H9 (cell line): Measurements from ENCODE around the gene CERS6. TPM values are rescaled to one million over a fixed set of nuclear protein-coding genes. Genes with fewer than 3 reads are reported as not detected.

Source experiments
- DNase-seq: peaks from one replicate; pipeline ENCODE4 v3.0.0-alpha.2; 2017
- H2AFZ ChIP-seq: one replicate; pipeline ENCODE4 v1.6.1; 2013; ENCODE audit warnings: mild to moderate bottlenecking, low read length, control low read depth, moderate library complexity
- H2AK5ac ChIP-seq: 2 replicates; pipeline ENCODE4 v1.6.1; 2013; ENCODE audit warnings: low read length, control low read depth, mixed read lengths; ENCODE audit not compliant: insufficient read length
- H2BK120ac ChIP-seq: one replicate; pipeline ENCODE4 v1.6.1; 2013; ENCODE audit warnings: low read depth, mild to moderate bottlenecking, low read length, control low read depth, inconsistent platforms; ENCODE audit not compliant: poor library complexity, severe bottlenecking
- H2BK12ac ChIP-seq: 2 replicates; pipeline ENCODE4 v1.6.1; 2013; ENCODE audit warnings: low read length, control low read depth, mixed read lengths, low read depth; ENCODE audit not compliant: insufficient read length
- H2BK15ac ChIP-seq: 2 replicates; pipeline ENCODE4 v1.6.1; 2013; ENCODE audit warnings: low read depth, low read length, control low read depth
- H2BK20ac ChIP-seq: one replicate; pipeline ENCODE4 v1.6.1; 2013; ENCODE audit warnings: low read depth, mild to moderate bottlenecking, low read length, control low read depth, inconsistent platforms; ENCODE audit not compliant: poor library complexity, severe bottlenecking
- H2BK5ac ChIP-seq: 2 replicates; pipeline ENCODE4 v1.6.1; 2013; ENCODE audit warnings: low read length, control low read depth, mixed read lengths; ENCODE audit not compliant: insufficient read length
- H3K14ac ChIP-seq: 2 replicates; pipeline ENCODE4 v1.6.1; 2013; ENCODE audit warnings: low read length, control low read depth; ENCODE audit not compliant: insufficient read depth
- H3K18ac ChIP-seq: 2 replicates; pipeline ENCODE4 v1.6.1; 2013; ENCODE audit warnings: low read depth, mild to moderate bottlenecking, mixed read lengths, low read length, control low read depth; ENCODE audit not compliant: insufficient read length
- H3K23ac ChIP-seq: 2 replicates; pipeline ENCODE4 v1.6.1; 2013; ENCODE audit warnings: low read length, control low read depth, mixed read lengths, low read depth; ENCODE audit not compliant: insufficient read length
- H3K23me2 ChIP-seq: 2 replicates; pipeline ENCODE4 v1.6.1; 2013; ENCODE audit warnings: low read depth, mild to moderate bottlenecking, mixed read lengths, low read length, control low read depth; ENCODE audit not compliant: insufficient read length, poor library complexity, severe bottlenecking
- H3K27ac ChIP-seq: 2 replicates; pipeline ENCODE4 v1.5.1; 2013; ENCODE audit warnings: low read length, control low read depth, mixed read lengths, low read depth; ENCODE audit not compliant: insufficient read length
- H3K27me3 ChIP-seq: 2 replicates; pipeline ENCODE4 v1.6.1; 2013; ENCODE audit warnings: low read length, control low read depth, inconsistent platforms; ENCODE audit not compliant: insufficient read depth
- H3K4ac ChIP-seq: 2 replicates; pipeline ENCODE4 v1.6.1; 2013; ENCODE audit warnings: low read depth, mild to moderate bottlenecking, control low read depth, inconsistent platforms, low read length, moderate library complexity
- H3K4me1 ChIP-seq: 2 replicates; pipeline ENCODE4 v1.6.1; 2013; ENCODE audit warnings: low read length, control low read depth, inconsistent platforms; ENCODE audit not compliant: insufficient read depth
- H3K4me2 ChIP-seq: 2 replicates; pipeline ENCODE4 v1.6.1; 2013; ENCODE audit warnings: low read length, control low read depth, mixed read lengths; ENCODE audit not compliant: insufficient read length, insufficient read depth
- H3K56ac ChIP-seq: 2 replicates; pipeline ENCODE4 v1.6.1; 2013; ENCODE audit warnings: low read depth, mild to moderate bottlenecking, mixed read lengths, low read length, control low read depth; ENCODE audit not compliant: insufficient read length
- H3K79me1 ChIP-seq: 2 replicates; pipeline ENCODE4 v1.6.1; 2013; ENCODE audit warnings: low read depth, mild to moderate bottlenecking, moderate library complexity, low read length, control low read depth, inconsistent platforms; ENCODE audit not compliant: insufficient read depth, poor library complexity, severe bottlenecking
- H3K79me2 ChIP-seq: 2 replicates; pipeline ENCODE4 v1.6.1; 2013; ENCODE audit warnings: low read length, control low read depth, inconsistent platforms; ENCODE audit not compliant: insufficient read depth
- H3K9ac ChIP-seq: 2 replicates; pipeline ENCODE4 v1.6.1; 2013; ENCODE audit warnings: low read length, control low read depth, mixed read lengths; ENCODE audit not compliant: insufficient read length; ENCODE audit errors: extremely low read depth
- H3K9me3 ChIP-seq: one replicate; pipeline ENCODE4 v1.6.1; 2013; ENCODE audit warnings: low read depth, low read length, inconsistent platforms; ENCODE audit not compliant: control insufficient read depth
- H3T11ph ChIP-seq: one replicate; pipeline ENCODE4 v1.6.1; 2013; ENCODE audit warnings: mild to moderate bottlenecking, low read length, control low read depth, inconsistent platforms
- H4K20me1 ChIP-seq: one replicate; pipeline ENCODE4 v1.6.1; 2013; ENCODE audit not compliant: control insufficient read depth, insufficient read length, insufficient read depth
- H4K5ac ChIP-seq: 2 replicates; pipeline ENCODE4 v1.6.1; 2013; ENCODE audit warnings: low read depth, mild to moderate bottlenecking, mixed read lengths, low read length, control low read depth; ENCODE audit not compliant: insufficient read length
- H4K8ac ChIP-seq: replicated peaks from 2 replicates; pipeline ENCODE4 v1.6.1; 2013; ENCODE audit warnings: low read length, control low read depth, mixed read lengths, low read depth; ENCODE audit not compliant: insufficient read length
- H4K91ac ChIP-seq: 2 replicates; pipeline ENCODE4 v1.6.1; 2013; ENCODE audit warnings: low read depth, mild to moderate bottlenecking, moderate library complexity, mixed read lengths, low read length, control low read depth; ENCODE audit not compliant: insufficient read length
- H3K27ac Mint-ChIP-seq, 3 experiments: 2 replicates in 2 of 3; 3 replicates in 1 of 3; pipeline ENCODE4 v1.8.0; 2020 to 2021; ENCODE audit warnings: mixed read lengths in 3 of 3, mild to moderate bottlenecking in 1 of 3, moderate library complexity in 1 of 3
- H3K27me3 Mint-ChIP-seq: 2 replicates; pipeline ENCODE4 v1.8.0; 2021; ENCODE audit warnings: low read depth, mild to moderate bottlenecking, moderate library complexity, mixed read lengths
- H3K36me3 Mint-ChIP-seq, 3 experiments: 2 replicates in 2 of 3; 3 replicates in 1 of 3; pipeline ENCODE4 v1.8.0; 2020 to 2021; ENCODE audit warnings: low read depth in 3 of 3, mixed read lengths in 3 of 3; ENCODE audit not compliant: insufficient read depth in 1 of 3
- H3K4me1 Mint-ChIP-seq, 2 experiments: 2 replicates each; pipeline ENCODE4 v1.8.0; 2020; ENCODE audit warnings: mixed read lengths in 2 of 2
- H3K4me3 Mint-ChIP-seq, 2 experiments: 2 replicates in 1 of 2; 3 replicates in 1 of 2; pipeline ENCODE4 v1.8.0; 2020 to 2021; ENCODE audit warnings: mild to moderate bottlenecking in 2 of 2, mixed read lengths in 2 of 2, moderate library complexity in 1 of 2
- H3K9me3 Mint-ChIP-seq, 2 experiments: 2 replicates in 1 of 2; 3 replicates in 1 of 2; pipeline ENCODE4 v1.8.0; 2020; ENCODE audit warnings: mild to moderate bottlenecking in 2 of 2, mixed read lengths in 2 of 2, moderate library complexity in 1 of 2
- CTCF ChIP-seq: fragments of 200-600 bp; sonication (generic); conservative IDR thresholded peaks from 3 replicates; pipeline ENCODE4 v1.8.0; 2021; ENCODE audit warnings: antibody characterized with exemption, mild to moderate bottlenecking
- WGBS: extraction: QIAGEN DNeasy Blood & Tissue Kit; methylation state at CpG from one replicate; pipeline ENCODE4 v1.1.7; 2013; ENCODE audit warnings: missing lambda C conversion rate, low lambda C conversion rate, mixed read lengths; ENCODE audit not compliant: insufficient read length; ENCODE audit errors: extremely low coverage; 5-methylcytosine and 5-hydroxymethylcytosine counted together
- total RNA-seq: library from RNA; stranded (reverse); gene quantifications from 2 replicates; pipeline ENCODE4 v1.2.1, GENCODE V29; 2021

Gene CERS6
- total RNA-seq, 1 experiment from 2014 or later: 17.7 TPM

DNA sequence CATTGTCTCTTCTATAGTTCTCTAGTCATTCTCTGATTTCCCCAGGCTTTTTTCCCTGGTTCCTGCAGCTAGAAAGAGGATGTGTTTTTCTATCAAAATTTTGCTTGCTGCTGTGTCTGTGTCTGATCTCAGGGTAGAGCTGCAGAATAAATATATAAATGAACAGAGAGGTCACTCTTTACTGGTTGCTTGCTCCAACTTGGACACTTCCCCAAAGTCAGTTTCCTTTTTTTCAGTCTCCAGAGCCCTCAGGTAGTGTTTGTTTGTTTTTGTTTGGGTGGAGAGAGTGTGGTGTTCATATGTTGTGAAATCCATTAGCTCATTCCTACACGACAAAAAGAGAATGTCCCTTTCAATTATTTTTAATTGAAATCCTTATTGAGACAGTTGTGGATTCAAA lies 85.8 kb downstream of the CERS6 start:
- H4K5ac ChIP-seq: no peak overlapping the region
- no peak overlapping the region for H3K56ac ChIP-seq
- H3K9ac ChIP-seq: no peak overlapping the region
- no peak overlapping the region for H4K91ac ChIP-seq
- no peak overlapping the region for H2BK120ac ChIP-seq
- H2AK5ac ChIP-seq: no peak overlapping the region
- no peaks in the 10 kb centered on the region for H3K27me3 ChIP-seq
- H3K4me2 ChIP-seq: no peak overlapping the region
- no peaks in the 10 kb centered on the region for H3K79me2 ChIP-seq
- no peaks in the 10 kb centered on the region for H4K20me1 ChIP-seq
- no peak overlapping the region for H3K4me3 Mint-ChIP-seq
- no peak overlapping the region for H2BK12ac ChIP-seq
- no peak overlapping the region for H3K27ac Mint-ChIP-seq
- H3K79me1 ChIP-seq: peaks cover 2% of the 10 kb centered on the region
- H2BK15ac ChIP-seq: no peak overlapping the region
- peaks cover 5% of the 10 kb centered on the region for H3K9me3 ChIP-seq
- peaks cover 3% of the 10 kb centered on the region; the same call in 1 of the 2 replicates for H3K4me1 ChIP-seq
- no peak for DNase-seq
- no peak overlapping the region for H4K8ac ChIP-seq
- H3T11ph ChIP-seq: no peak overlapping the region
- no peak overlapping the region for H3K18ac ChIP-seq
- peaks cover 12 to 13% of the 10 kb centered on the region in 2 experiments for H3K9me3 Mint-ChIP-seq
- peaks cover 6 to 17% (median 11%) of the 10 kb centered on the region in 3 experiments for H3K36me3 Mint-ChIP-seq
- H2AFZ ChIP-seq: no peak overlapping the region
- H3K23me2 ChIP-seq: no peaks in the 10 kb centered on the region
- no CpG with 5 or more reads among the region's 1 CpG for WGBS
- no peak overlapping the region for H2BK5ac ChIP-seq
- no peak for TF ChIP-seq CTCF
- no peak overlapping the region for H2BK20ac ChIP-seq
- H3K14ac ChIP-seq: no peak overlapping the region
- H3K27me3 Mint-ChIP-seq: no peaks in the 10 kb centered on the region
- H3K27ac ChIP-seq: no peak overlapping the region
- no peak overlapping the region for H3K4ac ChIP-seq
- peaks cover 25 to 27% of the 10 kb centered on the region in 2 experiments for H3K4me1 Mint-ChIP-seq
- H3K23ac ChIP-seq: no peak overlapping the region
